HG03280 (cell line): Measurements from ENCODE around the gene SLC16A3.

Experiments
- ATAC-seq: cut with Tn5 transposase; IDR thresholded peaks from one replicate; pipeline ENCODE4 v1.9.1; 2021; ENCODE audit warnings: mild to moderate bottlenecking, moderate library complexity; ENCODE audit not compliant: unreplicated experiment

The SLC16A3 gene

GRCh38 chr17:82280537-82280936 is 51.7 kb downstream of the SLC16A3 start:
- ATAC-seq, result no peak

DNA sequence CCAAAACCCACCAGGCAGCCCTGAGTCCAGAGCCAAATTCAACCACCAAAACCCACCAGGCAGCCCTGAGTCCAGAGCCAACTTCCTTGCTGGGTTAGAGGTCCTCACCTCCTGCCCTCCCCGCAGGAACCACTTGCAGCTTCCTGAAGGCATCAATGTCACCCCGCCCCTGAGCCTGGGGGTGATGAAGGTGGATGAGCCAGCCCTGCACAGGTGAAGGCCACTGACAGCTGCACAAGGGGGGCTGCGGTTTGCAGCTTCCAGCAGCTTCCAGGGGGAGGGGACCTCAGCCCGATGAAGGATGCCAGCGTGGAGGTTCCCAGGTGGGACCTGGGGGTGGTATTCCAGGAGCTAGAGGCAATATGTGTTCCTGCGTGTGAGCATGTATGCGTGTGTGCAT is 52.2 kb downstream of the SLC16A3 start:
- ATAC-seq, result no peak

DNA sequence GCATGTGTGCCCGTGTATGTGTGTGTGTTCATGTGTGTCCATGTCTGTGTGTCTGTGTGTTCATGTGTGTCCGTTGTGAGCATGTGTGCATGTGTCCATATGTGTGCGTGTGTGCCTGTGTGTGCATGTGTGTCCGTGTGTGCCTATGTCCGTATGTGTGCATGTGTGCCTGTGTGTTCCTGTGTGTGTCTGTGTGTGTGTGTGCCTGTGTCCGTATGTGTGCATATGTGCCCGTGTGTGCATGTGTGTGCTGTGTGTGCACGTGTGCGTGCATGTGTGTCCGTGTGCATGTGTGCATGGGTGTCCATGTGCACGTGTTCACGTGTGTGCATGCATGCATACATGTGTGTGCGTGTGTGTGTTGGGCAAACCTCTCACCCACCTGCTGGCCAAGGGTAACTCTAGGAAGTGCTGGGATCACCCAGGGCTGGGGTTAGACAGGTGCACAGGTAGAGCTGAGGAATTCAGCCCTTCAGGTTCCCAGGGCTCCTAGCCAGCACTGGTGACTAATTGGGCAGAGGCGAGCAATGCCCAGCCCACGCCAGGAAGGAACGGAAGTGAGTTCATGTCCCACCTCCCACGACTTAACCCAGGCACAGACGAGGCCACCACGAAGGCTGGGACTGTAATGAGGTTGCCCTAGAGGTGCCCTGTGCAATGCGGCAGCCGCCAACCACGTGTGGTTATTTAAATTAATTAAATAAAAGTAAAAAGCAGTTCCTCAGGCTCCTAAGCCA is 52.8 kb downstream of the SLC16A3 start:
- no peak for ATAC-seq

GRCh38 chr17:82282239-82283207 is 53.7 kb downstream of the SLC16A3 start:
- ATAC-seq, result no peak

- ATAC-seq, result no peak
Measured at GRCh38 chr17:82283208-82283749, 54.4 kb downstream of the SLC16A3 start.

GRCh38 chr17:82285141-82285540 is 56.3 kb downstream of the SLC16A3 start:
- no peak for ATAC-seq

GRCh38 chr17:82287013-82287867 is 58.4 kb downstream of the SLC16A3 start:
- ATAC-seq, result no peak

GRCh38 chr17:82287868-82288801 is 59.3 kb downstream of the SLC16A3 start:
- no peak for ATAC-seq
